ENCODE data around the gene EIF4G1.

DNA sequence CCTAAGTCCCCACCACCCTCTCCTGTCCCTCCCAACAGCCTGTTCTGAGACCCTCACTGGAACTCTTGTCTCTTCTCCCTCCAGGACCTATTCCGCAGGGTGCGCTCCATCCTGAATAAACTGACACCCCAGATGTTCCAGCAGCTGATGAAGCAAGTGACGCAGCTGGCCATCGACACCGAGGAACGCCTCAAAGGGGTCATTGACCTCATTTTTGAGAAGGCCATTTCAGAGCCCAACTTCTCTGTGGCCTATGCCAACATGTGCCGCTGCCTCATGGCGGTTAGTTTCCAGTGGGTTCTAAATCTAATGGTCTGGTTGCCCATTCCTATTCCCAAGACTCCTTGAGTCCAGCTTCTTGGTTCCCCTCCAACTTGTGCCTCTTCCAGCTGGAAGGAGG, 9.3 kb downstream of the EIF4G1 start:
- TF ChIP-seq CTCF (IDR thresholded peaks at IDR 0.05): no peak
- no peak for TF ChIP-seq SIN3A (IDR thresholded peaks at IDR 0.05; ENCODE audit: borderline replicate concordance, insufficient read depth, low read depth, low read length)
- TF ChIP-seq POLR2AphosphoS5 (IDR thresholded peaks at IDR 0.05; ENCODE audit: low read depth, low read length): no peak; the same call in 1 of the 2 replicates
- no peak for TF ChIP-seq TCF7L2 (IDR thresholded peaks at IDR 0.05; ENCODE audit: low read depth, low read length)
